ENCODE data around the gene IL22RA1. TPM values are rescaled to one million over a fixed set of nuclear protein-coding genes. Genes with fewer than 3 reads are reported as not detected.

IL22RA1 gene
- total and polyA plus RNA-seq, 9 of the 15 experiments (the other 6 are each of a cell fraction or from before 2014, with no cell fraction given), result not detected

- TF ChIP-seq FOXP1 (CRISPR knock-in tag; IDR thresholded peaks at IDR 0.05) (no peak), RCOR1 (IDR thresholded peaks at IDR 0.05; ENCODE audit: borderline replicate concordance in 1 of 2, low read depth in 2 of 2, low read length in 2 of 2) (peak in 1 of 2 experiments; percentile 57; a peak in 1 of 4 replicates), SMARCA5 (IDR thresholded peaks at IDR 0.05) (peak; percentile 83; the same call in 1 of the 2 replicates), PRPF4 (IDR thresholded peaks at IDR 0.05; ENCODE audit: insufficient read depth, low read depth, low read length, poor library complexity, severe bottlenecking) (no peak), CREM (IDR thresholded peaks at IDR 0.05; ENCODE audit: low read depth) (no peak), NFXL1 (CRISPR knock-in tag; IDR thresholded peaks at IDR 0.05) (no peak), CBX3 (IDR thresholded peaks at IDR 0.05; ENCODE audit: borderline replicate concordance in 1 of 2, low read length in 2 of 2) (no peak), ATF7 (IDR thresholded peaks at IDR 0.05) (no peak), E2F1 (CRISPR knock-in tag; IDR thresholded peaks at IDR 0.05) (no peak), ZFP36 (IDR thresholded peaks at IDR 0.05; ENCODE audit: low read depth, low read length, partially characterized antibody) (peak; percentile 83)
- TF ChIP-seq, protein P1, sequence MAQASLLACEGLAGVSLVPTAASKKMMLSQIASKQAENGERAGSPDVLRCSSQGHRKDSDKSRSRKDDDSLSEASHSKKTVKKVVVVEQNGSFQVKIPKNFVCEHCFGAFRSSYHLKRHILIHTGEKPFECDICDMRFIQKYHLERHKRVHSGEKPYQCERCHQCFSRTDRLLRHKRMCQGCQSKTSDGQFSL (CRISPR knock-in tag; IDR thresholded peaks at IDR 0.05), result no peak
- TF ChIP-seq, protein P1 (tag; IDR thresholded peaks at IDR 0.05), result no peak
- TF ChIP-seq, protein P2, sequence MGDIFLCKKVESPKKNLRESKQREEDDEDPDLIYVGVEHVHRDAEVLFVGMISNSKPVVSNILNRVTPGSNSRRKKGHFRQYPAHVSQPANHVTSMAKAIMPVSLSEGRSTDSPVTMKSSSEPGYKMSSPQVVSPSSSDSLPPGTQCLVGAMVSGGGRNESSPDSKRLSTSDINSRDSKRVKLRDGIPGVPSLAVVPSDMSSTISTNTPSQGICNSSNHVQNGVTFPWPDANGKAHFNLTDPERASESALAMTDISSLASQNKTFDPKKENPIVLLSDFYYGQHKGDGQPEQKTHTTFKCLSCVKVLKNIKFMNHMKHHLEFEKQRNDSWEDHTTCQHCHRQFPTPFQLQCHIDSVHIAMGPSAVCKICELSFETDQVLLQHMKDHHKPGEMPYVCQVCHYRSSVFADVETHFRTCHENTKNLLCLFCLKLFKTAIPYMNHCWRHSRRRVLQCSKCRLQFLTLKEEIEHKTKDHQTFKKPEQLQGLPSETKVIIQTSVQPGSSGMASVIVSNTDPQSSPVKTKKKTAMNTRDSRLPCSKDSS (IDR thresholded peaks at IDR 0.05; ENCODE audit: low read depth, partially characterized antibody), result no peak
These were observed 39.1 kb downstream of the IL22RA1 start (continued) for GRCh38 chr1:24103879-24104278.

All from K562 (cell line).